ENCODE data around the gene BID. TPM values are rescaled to one million over a fixed set of nuclear protein-coding genes. Genes with fewer than 3 reads are reported as not detected.

The BID gene
- polyA plus RNA-seq (ENCODE audit: insufficient read length in 3 of 3), result 10 to 100 TPM; 15.5 to 18.1 (median 17.5) TPM

DNA sequence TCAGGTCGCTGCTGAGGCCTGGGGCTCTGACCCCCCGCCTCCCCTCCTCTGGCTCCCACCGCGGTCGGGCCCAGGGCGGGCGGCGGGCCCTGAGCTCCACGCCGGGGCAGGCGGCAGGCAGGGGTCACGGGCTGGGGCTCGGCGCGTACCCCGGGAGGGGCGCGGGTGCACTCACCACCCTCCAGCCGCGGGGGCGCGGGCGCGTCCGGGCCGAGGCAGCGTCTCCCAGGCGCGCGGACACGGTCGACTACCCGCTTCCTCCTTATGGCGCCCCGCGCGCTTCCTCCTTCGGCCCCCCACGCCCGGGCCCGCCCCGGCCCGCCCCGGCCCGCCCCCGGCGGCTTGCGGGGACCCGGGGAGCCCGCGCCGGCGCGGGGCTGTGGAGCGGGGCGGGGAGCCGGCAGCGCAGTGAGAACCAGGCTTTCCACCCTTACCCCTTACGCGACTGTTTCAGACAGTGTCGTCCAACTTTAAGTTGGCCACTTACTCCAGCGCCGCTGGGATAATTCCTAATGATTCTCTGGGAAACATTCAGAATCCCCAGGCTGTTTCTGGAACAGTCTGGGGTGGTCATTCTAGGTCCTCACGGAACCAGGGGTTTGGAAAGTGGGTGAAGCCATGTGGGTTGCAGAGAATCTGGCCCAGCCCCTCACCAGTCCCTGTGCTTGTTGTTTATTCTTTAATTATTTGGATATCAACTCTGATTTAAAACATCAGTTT, at the start of gene BID:
TSS of gene BID (minus strand) at position 264 of the 720 bp plus-strand sequence. CDS start 24,353 bp downstream, outside the sequence.
- DNase-seq (ENCODE audit: low read depth in 3 of 3, low spot score in 2 of 3), result no peak

DNA sequence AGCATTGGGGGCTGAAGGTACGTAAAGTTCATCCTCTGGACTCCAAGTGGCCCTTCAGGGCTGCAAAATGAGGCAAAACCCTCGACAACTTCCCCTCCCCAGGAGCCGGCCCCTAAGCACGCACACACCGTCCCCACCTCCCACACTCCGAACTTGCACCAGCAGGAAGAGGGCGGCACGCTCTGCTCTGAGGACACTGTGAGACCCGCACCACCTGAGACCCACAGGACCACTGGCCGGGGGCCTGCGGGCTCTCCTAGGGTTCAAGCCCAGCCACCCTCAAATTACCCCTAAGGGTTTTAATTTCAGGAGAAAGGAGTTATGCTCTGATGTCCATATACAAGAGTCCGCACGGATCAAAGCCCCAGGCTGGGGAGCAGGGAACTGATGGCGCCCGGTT, 49.7 kb upstream of the BID start:
- no peak for DNase-seq (ENCODE audit: low read depth in 3 of 3, low spot score in 2 of 3)

DNA sequence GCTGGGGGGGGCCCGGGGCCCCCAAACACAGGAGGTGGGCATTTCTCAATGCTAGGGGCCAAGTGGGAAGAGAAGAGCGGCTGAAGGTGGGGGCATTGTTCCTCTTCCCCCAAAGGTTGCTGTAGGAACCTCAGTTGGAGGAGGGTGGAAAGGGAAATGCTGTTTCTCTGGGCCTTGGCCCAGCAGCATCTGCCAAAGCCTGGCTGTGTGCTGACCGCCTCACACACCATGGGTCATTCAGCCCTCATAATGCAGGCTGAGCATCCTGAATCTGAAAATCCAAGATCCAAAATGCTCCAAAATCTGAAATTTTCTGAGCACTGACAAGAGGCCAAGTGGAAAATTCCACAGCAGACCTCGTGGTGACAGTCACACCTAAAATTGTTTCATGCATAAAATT, 49.0 kb upstream of the BID start:
- no peak for DNase-seq (ENCODE audit: low read depth in 3 of 3, low spot score in 2 of 3)

DNA sequence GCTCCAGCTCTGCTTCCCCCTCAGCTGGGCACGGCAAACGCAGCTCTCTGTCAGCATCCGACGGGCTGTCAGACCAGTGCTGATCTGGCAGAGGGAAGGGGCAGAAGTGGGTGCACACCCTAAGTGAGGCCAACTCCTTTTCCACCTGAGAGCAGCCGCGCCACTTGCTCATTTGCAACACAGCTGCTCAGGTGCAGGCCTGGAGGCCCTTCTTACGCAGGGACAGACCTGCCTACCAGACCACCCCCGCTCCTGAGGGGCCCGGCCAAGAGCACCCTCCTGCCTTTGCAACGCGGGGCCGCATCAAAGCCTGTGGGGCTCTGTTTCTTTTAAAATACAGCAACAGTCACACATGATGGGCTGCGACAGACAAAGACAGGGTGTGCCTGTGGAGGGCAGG, 47.8 kb upstream of the BID start:
- no peak for DNase-seq (ENCODE audit: low read depth in 3 of 3, low spot score in 2 of 3)

DNA sequence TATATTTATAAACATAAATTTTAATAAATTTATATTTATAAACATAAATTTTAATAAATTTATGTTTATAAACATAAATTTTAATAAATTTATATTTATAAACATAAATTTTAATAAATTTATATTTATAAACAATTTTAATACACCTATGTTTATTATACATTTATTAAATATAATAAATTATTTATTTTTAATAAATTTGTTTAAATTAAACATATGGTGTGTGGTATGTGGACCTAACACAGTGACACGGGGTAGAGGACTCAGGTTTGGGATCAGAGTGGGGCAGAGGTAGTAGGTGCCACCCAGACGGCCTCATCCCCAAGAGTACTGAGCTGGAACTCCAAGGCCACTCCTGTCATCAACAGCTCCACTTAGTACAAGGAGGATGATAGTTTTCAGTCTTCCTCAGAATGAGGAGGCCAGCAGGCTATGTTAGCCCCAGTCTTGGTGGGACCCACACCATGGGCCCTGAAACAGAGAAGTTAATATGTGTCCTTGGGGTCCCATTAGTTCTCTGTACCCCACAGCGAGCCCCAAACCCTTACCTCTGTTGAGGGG, 46.7 kb upstream of the BID start:
- no peak for DNase-seq (ENCODE audit: low read depth in 3 of 3, low spot score in 2 of 3)

DNA sequence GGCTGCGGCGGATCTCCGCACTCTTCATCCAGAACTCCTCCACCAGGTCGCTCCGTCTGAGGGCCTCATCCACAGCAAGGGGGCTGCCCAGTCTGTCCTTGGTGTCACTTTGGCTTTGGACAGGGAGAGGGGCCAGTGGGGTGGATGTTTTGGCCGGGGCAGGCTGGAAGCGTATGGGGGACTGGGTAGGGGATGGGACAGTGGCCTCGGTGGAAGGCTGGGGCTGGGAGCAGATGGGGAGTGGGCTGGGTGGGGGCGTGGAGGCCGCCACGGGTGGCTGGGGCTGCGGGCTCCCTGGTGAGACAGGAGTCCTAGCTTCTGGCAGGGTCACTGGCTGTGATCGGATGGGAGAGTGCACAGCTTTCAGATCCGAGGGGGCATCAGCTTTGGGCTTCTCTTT, 44.4 kb upstream of the BID start:
- no peak for DNase-seq (ENCODE audit: low read depth in 3 of 3, low spot score in 2 of 3)

DNA sequence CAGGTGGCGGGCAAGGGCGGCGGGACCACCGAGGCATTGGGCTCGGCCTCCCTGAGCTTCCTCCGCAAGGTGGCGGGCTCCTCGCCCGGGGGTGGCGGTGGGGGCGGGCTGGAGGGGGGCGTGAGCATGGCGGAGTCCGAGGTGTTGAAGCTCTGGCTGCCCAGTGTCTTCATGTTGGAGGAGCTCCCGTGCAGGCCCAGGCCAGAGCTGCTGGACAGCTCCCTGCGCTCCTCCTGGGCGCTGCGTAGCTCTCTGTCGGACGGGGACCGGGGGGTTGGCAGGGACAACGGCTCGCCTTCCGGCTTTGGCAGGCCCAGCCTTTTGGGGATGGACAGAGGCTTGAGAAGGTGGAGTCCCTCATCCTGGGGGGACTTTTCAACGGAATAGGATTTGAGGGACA, 43.9 kb upstream of the BID start:
- DNase-seq (ENCODE audit: low read depth in 3 of 3, low spot score in 2 of 3), result no peak

DNA sequence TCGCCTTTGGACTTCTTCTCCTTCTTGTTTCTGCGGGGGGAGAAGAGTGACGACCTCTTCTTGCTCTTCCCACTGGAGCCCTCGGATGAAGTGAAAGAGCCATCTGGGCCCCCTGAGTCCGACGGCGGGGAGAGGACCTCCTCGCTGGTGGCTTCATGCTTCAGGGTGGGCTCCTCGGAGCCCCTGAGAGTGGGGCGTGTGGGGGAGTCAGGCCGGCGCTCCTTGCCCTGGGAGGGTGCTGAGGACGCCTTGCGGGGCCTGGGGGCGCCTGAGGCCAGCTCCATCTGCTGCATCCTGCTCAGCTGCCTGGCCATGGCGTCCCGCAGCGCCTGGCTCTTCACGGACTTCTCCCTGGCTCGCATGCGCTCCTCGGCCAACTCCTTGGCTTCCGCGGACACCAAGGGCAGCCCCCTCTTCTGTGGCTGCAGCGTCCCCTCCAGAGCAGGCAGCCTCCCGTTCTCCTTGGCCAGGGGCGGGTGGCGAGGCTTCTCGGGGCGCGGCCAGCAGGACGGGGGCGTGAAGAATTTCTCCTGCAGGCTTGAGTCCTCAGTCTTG, 43.3 kb upstream of the BID start:
- no peak for DNase-seq (ENCODE audit: low read depth in 3 of 3, low spot score in 2 of 3)

DNA sequence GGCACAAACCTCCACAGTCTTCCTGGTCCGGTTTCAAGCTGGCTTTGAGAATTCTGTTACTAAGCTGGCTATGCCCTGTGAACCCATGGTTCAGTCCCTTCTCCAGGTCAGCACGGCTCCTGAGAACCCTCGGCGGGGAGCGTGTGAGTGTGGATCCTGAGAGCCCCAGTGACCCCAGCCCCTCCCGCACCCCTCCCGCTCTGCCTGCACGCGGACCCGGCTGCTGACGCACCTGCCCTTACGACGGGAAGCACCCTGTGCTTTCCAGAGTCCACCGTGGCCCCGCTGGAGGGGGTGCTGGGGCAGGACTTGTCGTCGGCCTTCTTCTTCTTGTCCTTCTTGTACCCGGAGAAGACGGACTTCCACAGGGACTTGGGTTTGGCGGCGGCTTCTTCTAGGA, 42.8 kb upstream of the BID start:
- no peak for DNase-seq (ENCODE audit: low read depth in 3 of 3, low spot score in 2 of 3)

DNA sequence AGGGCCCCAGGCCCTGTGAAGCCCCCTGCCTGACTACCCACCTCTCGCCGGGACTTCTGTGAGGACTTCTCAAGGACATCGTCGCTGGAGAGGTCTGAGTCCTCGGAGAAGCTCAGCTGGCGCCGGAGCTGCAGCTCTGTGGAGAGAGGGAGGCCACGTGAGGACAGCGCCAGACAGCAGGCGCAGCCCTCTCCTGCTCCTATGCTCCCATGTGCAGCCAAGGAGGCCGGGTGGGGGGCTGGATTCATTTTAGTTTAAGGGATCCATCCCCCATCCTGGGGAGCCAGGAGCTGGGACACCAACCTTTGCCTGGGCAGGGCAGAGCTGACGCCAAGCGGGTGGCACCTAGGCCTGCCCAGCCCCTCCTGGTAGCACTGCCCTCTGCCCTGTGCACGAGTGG, 42.4 kb upstream of the BID start:
- DNase-seq (ENCODE audit: low read depth in 3 of 3, low spot score in 2 of 3), result no peak

DNA sequence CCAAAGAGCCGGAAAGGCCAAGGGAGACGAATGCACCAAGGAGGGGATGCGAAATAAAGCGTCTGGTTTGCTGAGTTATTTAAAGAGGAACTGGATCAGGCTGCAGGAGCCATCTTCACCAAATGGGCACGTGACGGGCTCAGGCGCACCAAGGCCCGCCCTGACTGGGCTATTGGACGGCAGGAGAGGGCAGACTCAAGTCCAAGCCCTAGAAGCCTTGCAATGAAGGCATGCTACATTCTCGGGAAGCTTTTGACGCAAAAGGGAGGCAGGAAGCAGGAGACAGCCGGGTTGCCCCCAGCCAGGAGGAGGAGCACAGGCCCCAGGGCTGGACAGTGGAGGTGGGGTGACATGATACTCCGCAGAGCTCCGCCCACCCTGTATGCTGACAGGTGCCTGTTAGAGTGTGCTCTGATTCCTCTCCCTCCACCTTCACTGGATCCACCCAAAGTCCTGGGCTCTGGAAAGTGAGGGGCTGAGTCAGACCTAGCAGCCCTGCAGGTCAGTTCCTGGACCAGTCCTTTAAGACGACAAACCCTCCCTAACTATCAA, 41.5 kb upstream of the BID start:
- DNase-seq (ENCODE audit: low read depth in 3 of 3, low spot score in 2 of 3), result no peak

DNA sequence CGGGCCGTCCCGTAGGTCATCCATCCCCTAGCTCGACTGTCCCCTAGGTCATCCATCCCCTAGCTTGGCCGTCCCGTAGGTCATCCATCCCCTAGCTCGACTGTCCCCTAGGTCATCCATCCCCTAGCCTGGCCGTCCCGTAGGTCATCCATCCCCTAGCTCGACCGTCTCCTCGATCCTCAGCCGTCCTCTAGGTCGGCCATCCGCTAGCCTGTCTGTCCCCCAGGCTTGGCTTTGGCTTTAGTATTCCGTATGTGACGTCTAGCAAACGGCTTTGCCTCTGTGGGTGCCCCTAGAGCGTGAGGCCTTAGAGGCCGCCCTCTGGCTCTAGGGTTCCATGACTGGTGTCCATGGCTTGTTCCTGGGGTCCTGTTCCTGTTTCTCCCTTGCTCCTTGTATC, 40.6 kb upstream of the BID start:
- DNase-seq (ENCODE audit: low read depth in 3 of 3, low spot score in 2 of 3), result no peak

DNA sequence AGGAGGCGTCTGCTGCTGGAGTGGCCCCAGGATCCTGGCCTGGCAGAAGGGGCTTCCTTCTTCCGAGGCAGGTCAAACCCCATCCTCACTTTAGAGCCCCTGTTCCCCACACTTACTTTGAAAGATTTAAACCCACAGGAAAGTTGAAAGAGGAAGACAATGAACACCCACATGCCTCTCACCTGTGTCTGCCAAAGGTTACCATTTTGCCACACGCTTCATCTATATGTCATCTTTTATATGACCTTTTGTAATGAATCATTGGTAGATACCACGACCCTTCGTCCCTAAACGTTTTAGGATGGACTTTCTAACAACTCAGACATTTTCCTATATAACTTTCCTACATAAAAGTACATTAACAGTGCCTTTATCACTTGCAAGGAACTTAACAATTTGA, 39.8 kb upstream of the BID start:
- no peak for DNase-seq (ENCODE audit: low read depth in 3 of 3, low spot score in 2 of 3)

DNA sequence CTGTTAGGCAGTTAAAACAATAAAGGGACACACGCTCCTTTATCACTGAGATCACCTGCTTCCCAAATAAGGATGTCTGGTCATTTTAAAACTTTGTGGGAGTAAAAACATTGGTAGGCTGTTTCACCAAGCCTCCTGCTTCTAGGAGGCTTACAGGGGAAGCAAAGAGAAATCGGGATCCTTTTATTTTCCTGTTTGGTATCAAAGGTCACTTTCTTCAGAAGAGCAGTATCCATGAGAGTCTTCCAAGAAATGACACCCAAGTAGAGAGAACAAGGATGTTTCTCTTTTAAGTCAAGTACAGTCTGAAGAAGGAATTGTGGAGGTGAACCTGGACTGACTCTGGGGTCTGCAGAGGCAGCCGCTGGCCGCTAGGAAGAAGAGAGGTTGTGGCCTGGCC, 36.9 kb upstream of the BID start:
- DNase-seq (ENCODE audit: low read depth in 3 of 3, low spot score in 2 of 3), result no peak

DNA sequence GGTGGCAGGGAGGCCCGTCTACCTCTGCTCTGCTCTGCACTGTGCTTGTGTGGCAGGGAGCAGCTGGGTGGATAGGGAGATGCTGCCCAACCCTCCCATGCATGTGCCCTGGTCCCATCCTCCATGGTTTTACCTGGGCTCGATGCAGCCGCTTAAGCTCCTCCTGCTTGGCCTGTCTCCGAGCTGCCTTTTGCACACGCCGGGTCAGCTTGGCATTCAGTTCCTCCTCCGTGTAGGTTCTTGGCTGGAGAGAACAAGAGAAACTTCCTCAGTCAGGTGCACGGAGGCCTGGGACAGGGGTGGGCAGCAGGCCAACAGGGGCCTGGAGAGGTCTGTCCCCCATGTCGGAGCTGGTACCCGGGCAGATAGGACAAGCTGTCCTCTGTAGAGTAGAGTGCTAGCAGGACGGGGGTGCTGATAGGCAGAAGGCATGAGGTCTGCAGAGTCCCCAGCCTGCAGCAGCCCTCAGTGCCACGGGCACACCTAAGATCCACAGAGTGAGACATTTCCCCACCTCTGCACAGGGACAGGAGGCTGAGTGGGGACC, 36.4 kb upstream of the BID start:
- DNase-seq (ENCODE audit: low read depth in 3 of 3, low spot score in 2 of 3), result no peak

DNA sequence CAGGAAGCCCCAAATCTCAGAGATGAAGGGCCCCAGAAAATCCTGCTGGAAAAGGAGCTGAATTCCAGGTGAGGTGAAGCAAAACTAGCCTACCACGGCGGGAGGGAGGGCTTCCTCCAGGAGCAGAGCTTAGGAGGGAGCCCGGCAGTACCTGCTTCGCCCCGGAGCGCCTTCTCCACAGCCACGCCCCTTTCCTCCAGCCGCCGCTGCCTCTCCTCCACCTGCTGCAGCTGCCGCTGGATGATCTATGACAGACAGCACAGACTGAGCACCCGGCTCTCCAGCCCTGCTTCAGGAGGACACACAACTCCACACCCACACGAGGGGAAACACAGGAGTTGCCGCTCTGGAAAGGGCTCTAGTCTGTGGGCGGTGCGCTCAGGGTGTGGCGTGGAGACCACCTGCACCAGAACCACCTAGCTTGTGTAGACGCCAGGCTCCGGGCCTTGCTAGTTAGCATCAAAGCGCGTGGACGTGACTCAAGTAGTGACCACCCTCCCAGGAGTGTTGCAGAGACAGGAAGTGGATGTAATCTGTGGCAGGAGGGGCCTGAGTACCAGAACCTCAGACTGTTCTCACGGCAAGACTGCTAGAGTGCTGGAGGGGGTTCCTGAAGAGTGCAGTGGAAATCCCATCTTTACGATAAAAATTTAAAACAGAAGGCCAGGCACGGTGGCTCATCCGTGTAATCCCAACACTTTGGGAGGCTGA, 34.6 kb upstream of the BID start:
- DNase-seq (ENCODE audit: low read depth in 3 of 3, low spot score in 2 of 3), result no peak

DNA sequence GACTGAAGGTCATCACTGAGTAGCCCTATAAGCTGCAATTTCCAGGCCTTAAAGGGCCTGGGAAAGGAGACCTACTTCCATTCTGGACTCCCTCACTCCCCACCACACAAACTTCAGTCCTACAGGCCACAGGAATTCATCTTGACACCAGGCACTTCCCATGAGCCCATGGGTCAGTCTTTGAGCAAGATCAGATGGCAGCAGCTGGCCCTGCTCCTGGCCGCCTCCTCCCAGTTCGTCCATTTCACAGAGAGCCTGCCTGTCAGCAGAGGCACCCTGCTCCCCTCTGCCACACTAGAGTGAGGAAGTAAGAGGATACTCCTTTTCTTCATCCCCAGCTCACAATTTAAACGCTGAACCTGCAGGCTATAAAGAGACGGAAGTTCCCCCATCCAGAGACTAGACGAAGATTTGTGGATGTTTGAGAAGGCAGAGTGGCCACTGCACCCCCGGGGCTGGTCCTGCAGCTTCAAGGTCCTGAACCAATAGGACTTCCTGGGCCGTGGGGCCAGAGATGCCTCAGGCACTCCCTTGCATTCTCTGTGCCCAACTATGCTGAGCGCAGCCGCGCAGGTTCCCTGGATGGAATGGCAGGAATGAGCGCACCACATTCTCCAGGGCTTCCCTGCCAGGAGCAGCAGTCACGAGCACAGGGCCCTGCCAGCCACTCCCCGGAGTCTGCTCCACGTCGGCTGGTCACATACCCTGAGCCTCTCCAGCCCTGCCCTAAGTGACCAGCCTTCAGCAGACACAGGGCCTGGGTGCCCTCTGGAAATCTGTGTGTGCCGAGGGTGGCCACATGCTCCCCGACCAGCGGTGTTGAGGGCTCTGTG, 33.5 kb upstream of the BID start:
- DNase-seq (ENCODE audit: low read depth in 3 of 3, low spot score in 2 of 3), result no peak

DNA sequence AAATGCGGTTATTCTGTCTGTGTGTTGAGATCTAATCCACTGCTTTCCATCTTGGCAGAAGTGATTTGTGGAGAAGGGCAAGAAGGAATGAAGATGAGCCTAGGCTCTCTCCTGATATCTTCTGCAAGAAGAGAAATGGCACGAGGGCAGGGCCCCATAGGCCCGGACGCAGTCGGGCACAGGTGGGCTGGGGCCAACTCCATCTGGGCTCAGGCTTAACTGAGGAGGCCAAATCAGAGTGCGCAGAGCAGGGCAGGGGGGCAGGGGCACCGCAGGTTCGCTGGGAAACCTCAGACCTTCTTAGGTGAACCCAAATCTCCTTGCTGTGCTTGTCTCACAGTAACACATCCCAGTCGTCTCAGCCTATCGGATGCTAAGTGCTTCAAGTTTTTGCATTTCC, 32.8 kb upstream of the BID start:
- DNase-seq (ENCODE audit: low read depth in 3 of 3, low spot score in 2 of 3), result no peak

DNA sequence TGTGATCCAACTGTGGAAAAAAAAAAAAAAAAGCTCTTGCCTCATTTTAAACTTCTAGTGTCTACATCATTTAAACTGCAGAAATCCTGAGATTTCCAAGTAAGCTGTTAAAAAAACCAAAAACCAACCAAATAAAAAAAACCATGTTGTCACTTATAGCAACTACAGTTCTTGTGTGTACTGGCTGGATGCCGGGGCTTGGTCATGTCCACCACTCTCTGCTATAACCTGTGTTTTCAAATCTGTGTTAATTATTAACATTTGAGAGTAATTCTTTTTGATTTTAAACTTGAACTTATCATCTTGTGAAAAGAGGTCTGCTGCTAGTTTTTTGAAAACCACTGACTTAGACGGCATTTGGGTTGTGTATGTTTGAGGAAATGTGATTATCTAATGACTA, 32.2 kb upstream of the BID start:
- no peak for DNase-seq (ENCODE audit: low read depth in 3 of 3, low spot score in 2 of 3)

DNA sequence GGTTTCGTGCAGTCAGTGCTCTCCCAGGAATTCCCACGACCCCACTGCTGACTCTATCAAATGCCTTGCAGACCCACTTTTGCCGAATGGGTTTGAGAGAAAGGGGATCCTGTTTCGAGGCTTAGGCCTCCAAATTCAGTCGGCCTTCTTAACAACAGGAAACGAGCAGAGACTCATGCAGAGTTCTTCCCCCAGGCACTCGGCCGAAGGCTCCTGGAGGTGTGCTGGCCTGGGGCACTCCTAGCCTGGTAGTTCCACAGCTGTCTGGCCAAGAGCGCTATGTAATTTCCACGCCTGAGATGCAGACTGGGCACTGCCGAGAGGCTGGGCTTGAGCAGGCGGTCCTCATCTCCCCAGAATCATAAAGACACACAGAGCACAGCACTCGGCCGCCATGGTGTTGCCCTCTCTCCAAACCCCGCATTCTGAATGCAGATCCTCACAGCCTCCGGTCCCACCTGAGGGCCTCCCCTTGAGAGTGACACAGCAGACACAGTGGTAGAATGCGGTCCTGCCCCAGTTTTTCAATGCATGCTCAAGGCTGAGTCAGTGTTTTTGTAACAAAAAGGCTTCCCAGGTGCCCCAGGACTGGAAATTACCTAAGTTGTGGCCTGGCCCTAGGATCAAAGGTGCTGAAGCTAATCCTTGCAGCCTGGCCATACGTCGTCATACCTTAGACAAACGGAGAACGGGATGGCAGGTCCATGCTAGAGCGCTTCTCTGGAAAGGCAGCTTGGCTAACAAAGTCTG, 30.2 kb upstream of the BID start:
- no peak for DNase-seq (ENCODE audit: low read depth in 3 of 3, low spot score in 2 of 3)
